Kidney glomerular epithelial cell (primary cell): ENCODE measurements around the gene AGPAT4.
"Not testable (repeated sequence)": the region's sequence is repeated elsewhere in the genome, so short reads cannot be mapped to it uniquely, and the experiment has no call there.

Experiments used
- DNase-seq: peaks from one replicate; lab custom pipeline; 2025; lab: John Stamatoyannopoulos, UW

AGPAT4 gene, protein sequence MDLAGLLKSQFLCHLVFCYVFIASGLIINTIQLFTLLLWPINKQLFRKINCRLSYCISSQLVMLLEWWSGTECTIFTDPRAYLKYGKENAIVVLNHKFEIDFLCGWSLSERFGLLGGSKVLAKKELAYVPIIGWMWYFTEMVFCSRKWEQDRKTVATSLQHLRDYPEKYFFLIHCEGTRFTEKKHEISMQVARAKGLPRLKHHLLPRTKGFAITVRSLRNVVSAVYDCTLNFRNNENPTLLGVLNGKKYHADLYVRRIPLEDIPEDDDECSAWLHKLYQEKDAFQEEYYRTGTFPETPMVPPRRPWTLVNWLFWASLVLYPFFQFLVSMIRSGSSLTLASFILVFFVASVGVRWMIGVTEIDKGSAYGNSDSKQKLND

DNA sequence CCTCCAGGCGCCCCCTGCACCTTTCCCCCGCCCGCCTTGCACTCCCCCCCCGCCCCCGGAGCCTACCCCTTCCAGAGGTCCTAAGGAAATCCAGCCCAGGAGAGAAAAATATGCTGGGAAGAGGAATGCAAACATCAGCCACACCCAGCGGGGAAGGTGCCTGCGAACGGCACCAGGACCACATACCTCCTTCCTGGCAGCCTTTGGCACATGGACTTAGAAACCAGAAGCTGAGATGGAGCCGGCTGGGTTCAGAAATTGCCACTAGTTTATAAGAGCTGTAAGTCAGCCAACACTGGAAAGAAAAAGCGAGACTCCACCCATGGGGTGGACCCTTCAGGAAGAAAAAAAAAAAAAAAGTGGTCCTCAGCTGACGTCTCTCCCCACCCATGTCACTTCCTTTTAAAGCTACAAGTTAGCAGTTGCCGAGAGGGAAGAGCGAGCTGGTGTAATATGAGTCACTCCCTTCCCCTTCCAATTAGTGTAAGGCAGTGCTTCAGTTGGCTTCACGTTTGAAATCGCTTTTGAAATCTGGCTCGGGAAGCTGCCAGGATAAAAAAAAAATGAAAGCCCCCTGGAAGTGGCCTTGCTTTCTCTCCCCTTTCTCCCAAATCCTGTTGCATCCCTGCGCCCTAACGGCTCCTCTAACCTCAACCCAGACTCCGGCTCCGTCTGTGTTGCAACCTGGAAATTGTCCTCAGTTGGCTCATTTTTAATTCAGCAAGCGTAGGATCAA lies at the start of gene AGPAT4:
Gene AGPAT4 (minus strand): TSS at position 310 of the 736 bp plus-strand sequence. CDS start 41,848 bp downstream, outside the sequence.
- DNase-seq, result peak; percentile 97

DNA sequence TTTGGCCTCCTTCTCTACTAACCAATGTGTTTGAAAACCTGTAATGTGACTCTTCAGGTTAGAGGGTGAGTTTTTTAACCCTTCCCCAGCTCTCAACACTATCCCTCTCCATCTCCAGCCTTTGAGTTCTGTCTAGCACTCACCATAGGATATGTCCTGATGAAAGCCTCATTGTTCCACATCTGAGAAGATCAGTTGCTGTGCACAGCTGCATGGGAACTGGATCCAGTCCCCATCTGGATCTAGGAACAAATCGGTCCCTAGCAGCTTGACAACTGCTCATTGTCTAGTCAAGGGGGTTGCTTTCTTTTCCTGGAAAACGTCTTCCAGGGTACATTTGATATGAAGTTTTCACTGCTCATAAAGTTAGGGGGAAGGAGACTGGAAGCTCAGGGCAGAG lies 45.4 kb upstream of the AGPAT4 start:
- DNase-seq, result no peak

DNA sequence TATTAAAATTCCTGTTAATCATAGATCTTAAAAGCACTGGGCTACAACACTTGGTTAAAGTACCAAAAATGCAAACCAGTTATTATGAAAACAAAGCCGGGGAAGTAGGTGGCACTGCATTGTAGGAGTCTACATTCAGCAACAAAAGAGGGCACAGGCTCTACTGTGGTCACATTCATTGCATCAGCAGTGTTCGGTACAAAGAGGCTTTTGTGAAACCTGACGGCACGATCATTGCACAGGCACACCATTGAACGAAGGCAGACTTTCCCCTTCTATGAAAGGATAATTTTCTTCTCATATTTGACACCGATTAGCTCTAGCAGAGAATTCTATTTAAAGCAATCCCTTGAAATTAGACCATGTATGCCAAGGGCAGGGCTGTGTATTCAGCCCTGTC lies 44.6 kb upstream of the AGPAT4 start:
- DNase-seq, result no peak

DNA sequence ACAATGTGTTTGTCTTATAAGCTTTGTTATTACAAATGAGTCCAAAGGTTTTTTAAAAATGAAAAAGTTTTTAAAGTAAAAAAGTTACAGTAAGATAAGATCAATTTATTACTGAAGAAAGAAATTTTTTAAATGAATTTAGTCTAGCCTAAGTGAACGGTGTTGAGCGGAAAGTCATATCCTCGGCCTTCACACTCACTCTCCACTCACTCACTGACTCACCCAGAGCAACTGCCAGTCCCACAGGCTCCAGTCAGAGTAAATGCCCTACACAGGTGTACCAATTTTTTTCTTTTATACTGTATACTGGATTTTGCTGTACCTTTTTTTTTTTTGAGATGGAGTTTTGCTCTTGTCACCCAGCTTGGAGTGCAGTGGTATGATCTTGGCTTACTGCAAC lies 42.7 kb upstream of the AGPAT4 start:
- DNase-seq, result no peak

DNA sequence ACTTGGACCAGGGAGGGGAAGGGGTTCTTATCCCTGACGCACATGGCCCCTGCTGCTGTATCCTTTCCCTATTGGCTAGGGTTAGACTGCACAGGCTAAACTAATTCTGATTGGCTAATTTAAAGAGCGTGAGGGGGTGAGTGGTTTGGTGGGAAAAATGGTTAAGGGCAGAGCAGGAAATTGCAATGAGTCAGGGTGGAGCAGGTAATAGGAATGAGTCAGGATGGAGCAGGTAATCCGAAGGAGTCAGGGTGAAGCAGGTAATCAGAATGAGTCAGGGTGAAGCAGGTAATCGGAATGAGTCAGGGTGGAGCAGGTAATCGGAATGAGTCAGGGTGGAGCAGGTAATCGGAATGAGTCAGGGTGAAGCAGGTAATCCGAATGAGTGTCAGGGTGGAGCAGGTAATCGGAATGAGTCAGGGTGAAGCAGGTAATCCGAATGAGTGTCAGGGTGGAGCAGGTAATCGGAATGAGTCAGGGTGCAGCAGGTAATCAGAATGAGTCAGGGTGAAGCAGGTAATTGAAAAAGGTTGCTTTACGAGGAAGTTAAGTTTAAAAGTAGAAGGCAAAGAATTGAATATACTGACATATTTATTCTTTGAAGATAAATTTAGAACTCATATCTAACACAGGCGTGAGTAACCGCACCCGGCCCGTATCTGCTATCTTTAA lies 41.5 kb upstream of the AGPAT4 start:
- DNase-seq, result not testable (repeated sequence)

DNA sequence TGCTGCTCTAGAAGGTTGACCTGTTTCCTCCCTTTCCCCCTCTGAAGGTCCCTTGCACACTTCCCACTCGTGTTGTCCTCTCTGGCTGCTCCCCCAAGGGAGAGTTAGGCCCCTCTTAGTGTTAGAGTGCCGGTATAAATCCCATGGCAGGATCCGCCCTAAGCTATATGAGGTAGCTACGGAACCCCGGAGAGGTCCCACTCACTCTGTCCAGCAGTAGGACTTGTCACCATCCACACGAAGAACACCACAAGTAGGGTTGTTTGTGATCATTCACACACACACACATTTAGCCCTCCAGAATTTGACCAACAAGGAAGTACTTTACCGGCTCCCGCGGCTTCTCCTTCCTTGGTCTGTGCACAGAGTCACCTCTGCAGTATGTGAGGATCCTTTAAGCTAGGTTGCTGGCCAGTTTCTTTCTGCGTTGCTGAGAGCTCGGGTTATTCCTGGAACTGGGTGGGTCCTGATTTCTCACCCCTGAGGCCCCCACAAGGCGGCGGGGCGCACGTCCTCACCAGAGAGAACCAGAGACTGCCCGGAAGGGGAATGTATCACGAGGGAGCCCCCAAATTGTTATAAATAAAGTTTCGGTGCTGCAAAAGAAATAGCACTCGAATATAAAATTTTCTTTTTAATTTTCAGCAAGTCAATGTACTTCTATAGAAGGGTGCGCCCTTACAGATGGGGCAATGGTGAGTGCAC lies 40.8 kb upstream of the AGPAT4 start:
- not testable (repeated sequence) for DNase-seq

DNA sequence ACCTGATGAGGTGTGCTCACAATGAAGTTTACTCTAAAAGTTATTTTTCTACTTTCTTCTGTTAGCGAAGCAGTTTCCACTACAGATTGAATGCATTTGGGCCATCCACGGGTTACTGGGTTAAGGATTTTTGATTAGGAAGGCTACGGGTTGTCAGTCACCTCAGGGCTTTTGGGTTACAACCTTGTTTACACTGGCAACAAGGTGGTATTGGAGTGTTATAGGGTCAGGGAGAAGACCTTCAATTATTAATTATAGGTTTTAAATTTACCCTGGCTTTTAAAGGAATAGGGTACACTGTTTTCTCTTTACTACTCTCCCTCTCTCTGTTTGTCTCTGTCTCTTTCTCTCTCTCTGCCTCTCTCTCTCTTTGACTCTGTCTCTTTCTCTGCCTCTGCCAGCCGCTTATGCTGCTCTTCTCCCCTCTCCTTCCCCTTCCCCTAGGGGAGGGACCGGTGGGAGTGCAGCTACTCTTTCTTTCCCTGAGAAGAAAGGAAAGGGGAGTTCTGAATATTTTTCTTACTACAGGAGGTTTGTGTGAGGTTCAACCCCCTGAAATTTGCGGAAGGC lies 40.2 kb upstream of the AGPAT4 start:
- no peak for DNase-seq

DNA sequence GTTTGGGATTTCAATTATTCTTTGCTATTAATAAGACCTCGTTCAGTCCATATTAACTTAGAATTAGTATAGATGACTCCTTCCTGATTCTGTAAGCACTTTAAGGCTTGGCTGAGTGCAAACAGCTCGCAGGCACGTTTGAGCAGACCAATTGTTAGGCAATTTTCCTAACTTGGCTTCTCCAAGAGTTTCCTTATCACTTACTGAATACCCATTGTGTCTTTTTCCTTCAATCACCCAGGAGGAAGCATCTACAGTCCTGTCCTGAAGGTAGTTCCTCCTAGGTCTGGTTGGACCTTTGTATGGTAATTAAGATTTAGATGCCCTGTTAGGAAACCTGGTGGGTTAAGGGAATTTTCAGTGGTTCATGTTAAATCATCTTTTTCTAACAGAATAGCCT lies 39.6 kb upstream of the AGPAT4 start:
- not testable (repeated sequence) for DNase-seq

DNA sequence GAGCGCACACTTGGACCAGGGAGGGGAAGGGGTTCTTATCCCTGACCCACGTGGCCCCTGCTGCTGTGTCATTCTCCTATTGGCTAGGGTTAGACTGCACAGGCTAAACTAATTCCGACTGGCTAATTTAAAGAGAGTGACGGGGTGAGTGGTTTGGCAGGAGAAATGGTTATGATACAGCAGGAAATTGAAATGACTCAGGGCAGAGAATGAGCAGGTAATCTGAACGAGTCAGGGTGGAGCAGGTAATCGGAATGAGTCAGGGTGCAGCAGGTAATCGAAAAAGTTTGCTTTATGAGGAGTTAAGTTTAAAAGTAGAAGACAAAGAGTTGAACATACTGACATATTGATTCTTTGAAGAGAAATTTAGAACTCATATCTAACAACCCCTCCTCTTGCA lies 35.9 kb upstream of the AGPAT4 start:
- not testable (repeated sequence) for DNase-seq

DNA sequence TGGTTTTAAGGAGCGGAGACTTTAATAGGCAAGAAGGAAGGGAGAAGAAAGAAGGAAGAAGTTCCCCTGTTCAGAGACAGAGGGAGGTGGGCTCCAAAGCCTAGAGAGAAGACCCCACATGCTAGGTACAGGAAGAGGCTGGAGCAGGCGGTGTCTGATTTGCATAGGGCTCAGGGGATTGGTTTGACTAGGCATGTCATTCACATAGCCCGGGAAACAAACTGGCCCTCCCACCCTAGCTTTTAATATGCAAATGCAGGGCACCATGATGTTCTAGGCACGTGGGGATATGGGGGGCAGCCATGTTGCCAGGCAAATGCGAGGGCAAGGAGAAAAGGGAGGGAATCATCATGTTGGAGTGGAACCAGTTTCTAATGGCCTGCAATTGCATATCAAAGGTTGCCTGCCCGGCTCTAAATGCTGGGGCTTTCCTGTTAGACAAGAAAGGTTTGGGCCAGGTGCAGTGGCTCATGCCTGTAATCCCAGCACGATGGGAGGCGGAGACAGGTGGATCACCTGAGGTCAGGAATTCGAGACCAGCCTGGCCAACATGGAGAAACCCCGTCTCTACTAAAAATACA lies 34.3 kb upstream of the AGPAT4 start:
- DNase-seq, result no peak

DNA sequence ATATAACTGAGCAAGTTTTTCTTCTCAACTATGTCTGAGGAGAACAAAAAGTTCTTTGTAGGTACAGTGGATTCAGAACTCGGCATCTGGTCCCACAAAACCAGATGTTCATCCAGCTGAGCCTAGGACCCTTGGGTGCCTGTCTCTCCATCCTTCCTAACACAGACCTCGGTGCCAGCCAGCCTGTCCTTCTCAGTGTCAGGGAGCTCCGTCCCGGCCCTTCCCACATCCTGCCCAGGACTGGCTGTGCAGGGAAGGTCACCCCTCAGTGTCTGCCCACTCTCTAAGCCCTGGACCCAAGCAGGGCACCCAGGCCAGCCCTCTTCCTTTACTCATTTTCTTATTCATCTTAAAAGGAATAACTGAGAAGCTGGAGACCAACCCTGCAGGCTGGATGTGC lies 32.0 kb upstream of the AGPAT4 start:
- no peak for DNase-seq

DNA sequence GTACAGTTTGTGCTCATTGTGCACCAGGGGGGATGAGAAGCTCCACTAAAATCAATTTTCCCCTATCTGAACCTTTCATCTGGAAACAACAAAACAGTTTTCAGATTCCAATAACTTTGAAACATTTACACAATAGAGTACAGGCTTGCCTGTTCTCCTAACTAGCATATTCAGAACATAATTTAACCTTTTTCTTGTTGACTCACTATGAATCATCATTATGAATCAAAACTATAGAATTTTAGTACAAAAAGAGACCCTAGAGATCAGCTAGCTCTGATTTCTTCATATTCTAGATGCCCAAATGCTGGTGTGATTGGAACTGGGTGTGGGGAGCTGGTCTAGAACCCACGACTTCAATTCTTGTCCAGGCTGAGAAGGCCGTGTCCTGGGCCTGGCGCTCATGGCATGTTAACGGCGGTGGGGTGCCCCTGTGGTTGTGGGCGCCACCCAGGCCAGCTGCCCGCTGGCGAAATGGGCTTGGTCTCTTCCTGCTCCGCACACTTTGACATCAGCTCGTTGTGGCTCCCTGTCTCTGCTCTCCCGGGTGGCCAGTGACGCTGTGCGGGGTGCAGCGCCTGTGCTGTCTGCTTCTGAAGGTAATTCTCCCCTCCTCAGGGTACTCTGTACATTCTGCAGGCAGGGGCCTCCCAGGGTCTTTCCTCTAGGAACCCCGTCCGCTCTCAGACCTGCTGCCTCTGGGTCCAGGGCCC lies 29.9 kb upstream of the AGPAT4 start:
- DNase-seq, result no peak

DNA sequence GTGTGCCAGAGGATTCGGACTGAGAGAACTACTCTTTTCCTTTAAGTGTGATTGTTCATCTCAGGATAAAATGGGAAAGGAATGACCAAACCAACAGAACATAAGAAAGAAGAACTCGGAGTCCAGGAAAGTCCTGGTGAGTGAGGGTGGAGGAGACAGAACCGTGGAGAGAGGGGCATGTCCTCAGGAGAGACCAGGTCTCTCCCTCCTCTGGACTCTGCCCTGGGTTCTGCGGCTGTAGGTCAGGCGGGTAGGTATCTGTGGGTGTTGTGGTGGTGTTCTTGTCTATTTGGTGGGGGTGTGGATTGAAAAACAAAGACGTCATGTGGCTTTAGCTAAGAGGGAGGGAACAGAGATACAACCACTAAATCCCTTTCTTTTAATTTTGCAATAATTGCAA lies 29.1 kb upstream of the AGPAT4 start:
- DNase-seq, result no peak

DNA sequence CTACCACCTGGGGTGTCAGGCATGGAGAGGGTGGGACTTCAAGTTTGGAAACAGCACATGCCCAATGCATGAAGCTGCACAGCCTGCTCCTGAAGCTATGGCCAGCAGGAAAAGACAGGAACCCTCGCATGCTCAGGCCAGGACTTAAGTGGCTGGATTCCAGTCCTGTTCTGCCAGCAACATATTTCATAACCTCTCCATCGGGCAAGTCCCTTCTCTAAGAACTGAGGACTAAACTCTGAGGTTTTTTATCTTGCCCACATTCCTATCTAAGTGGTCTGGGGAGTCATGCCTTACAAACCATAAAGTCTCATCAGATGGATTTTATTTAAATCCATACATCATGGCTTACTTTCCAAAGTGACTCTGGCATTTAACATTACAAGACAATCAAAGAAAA lies 27.5 kb upstream of the AGPAT4 start:
- no peak for DNase-seq

DNA sequence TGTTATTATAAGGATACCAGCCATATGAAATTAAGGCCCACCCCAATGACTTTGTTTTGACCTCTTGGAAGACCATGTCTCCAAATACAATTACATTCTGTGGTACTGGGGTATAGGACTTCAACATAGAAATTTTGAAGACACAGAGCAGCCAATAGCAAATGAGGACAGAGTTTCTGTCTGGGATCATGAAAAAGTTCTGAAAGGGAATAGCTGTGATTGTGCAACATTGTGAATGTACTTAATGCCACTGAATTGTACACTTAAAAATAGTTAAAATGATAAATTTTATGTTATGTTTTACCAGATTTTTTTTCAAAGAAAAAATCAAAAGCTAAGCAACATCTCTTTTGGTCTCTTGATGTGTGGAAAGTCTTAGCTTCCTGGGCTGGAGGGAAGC lies 27.0 kb upstream of the AGPAT4 start:
- DNase-seq, result no peak

DNA sequence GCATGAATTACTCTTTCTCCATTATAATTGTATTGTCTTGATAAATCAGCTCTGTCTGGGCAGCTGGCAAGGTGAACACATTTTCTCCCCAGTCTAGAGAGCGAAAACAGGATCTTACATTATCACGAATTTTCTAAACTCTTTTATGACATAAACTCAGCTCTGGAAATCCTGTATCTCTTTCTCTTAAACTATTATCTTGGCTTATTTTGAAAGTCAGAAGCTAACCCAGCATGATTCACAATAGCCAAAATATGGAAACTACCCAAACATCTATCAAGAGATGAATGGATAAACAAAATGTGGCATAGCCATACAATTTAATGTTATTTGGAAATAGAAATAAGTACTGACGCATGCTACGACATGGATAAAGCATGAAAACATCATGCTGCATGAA lies 25.9 kb upstream of the AGPAT4 start:
- no peak for DNase-seq

DNA sequence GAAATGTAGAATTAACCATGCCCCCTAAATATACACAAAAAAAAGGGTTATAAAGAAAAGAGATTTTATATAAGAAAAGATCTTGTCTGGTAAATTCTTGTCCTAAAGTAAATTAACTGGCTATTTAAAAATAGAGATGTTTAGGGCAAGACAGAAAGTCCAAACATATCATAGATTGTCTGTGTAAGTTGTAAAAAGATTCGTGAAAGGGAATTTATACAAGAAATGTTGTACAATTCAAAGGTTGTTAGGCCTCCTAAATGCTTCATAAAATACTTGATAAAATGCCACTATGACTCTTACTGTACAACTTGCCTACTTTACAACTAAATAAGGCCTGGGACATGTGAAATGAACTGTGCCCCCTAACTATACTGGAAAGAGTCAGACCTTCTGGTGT lies 21.9 kb upstream of the AGPAT4 start:
- no peak for DNase-seq

DNA sequence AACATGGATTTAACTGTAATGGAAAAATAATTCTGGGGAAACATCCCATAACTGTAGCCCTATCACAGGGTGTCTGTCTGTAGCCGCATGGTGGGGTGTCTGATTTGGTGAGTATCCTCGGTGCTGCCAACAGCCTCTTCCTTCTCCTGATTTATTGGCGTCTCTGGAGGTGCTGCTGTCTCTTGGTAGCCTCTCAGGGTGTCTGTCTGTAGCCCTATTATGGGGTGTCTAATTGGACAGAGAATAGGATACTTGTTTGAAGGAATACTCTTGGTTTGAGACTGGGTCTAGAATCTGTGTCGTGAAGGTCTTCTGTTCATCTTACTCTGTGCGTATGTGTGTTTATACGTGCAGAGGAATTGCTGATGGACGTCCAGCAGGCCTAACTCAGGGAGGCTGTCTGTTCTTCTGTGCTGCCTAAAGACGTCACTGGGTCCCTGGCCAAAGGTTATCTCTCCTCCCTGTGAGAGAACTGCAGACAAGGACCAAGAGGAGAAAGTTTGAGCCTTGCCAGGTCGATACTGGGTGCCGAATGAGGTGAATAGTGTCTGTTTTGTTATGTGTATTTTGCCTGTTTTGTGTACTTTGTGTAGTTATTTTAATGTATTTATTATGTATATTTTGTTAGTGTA lies 18.9 kb upstream of the AGPAT4 start:
- DNase-seq, result no peak

DNA sequence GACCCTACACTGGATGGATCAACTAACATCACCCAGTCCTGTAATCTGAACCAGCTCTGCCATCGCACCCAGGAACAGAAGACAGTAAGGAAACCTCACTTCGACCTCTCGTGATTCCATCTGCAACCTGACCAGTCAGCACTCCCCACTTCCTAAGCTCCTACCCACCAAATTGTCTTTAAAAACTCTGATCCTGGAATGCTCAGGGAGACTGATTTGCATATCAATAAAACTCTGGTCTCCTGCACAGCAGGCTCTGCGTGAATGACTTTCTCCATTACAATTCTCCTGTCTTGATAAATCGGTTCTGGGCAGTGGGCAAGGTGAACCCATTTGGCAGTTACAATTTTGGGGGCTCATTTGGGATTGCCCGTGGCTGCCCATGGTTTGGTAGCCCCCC lies 18.3 kb upstream of the AGPAT4 start:
- no peak for DNase-seq

DNA sequence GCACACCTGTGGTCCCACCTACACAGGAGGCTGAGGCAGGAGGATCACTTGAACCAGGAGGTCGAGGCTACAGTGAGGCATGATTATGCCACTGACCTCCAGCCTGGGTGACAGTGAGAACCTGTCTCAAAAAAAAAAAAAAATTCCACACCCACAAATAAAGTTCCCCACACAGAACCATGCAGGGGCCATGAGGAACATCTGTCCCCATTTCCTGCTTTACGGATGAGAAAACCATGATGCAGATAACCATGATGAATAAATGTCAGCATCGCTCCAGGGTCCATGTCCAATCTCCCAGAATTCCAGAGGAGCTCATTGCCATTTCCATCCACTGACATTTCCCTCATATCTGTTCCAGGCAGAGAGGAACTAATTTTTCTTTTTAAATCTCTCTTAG lies 16.9 kb upstream of the AGPAT4 start:
- DNase-seq, result no peak

DNA sequence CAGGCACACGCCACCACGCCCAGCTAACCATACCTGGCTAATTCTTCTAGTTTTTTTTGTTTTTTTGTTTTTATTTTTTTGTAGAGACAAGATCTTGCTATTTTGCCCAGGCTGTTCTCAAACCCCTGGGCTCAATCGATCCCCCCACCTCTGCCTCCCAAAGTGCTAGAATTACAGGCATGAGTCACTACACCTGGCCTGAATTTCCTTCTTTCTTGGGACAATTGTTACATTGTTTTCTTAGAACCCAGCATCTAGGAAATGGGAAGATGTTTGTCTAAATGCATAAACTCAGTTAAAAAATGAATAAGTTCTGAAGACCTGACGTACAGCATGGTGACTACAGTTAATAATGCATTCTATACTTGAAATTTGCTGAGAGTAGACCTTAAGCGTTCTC lies 10.8 kb upstream of the AGPAT4 start:
- no peak for DNase-seq
